HG03469 (cell line): ENCODE data around the gene TGFB1.

Experiments used
- ATAC-seq: cut with Tn5 transposase; IDR thresholded peaks from one replicate; pipeline ENCODE4 v1.9.1; 2021; ENCODE audit warnings: mild to moderate bottlenecking, moderate library complexity, moderate number of reproducible peaks; ENCODE audit not compliant: unreplicated experiment

The TGFB1 gene

GRCh38 chr19:41323023-41323422 lies 30.7 kb downstream of the TGFB1 start:
- ATAC-seq = no peak

DNA sequence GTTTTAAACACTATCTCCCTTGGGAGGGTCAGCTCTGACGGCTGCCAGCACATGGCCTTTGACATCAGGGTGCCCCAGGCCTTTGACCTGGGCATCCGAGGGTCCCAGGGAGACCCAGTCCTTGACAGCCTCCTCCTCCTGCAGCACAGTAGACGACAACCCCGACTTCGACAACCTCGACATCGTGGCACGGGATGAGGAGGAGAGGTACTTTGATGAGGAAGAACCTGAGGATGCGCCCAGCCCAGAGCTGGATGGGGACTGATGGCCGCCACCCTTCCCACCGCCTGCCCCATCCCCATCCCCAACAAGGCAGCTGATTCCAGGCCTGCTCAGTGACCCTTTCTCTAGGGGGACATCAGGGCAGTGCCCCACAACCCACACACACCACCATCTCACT lies 31.3 kb downstream of the TGFB1 start:
- no peak for ATAC-seq

DNA sequence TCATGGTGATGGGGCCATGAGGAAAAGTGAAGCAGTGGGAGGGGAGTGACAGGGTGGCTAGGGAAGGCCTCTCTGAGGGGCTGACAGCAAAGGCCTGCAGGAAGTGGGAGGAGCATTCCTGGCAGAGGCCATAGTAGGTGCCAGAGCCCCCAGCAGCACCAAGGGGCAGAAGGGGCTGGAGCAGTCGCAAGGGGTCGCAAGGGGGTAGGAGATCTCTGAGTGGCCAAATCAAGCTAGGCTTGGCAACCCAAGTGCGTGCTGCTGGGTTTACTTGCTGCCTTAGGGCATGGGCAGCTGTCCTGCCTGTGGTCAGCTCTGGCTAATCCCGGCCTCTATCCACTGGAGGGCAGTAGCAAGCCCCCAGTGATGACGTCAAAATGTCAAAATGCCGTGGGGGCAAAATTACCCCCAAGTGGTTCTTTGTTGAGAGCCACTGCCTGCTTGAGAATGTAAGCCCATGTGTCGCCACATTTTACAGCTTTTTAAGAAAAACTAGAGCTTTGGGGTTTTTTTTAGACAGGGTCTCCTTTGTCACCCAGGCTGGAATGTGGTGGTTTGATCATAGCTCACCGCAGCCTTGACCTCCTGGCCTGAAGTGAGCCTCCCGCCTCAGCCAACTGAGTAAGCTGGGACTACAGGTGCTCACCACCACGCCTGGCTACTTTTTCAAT lies 32.0 kb downstream of the TGFB1 start:
- no peak for ATAC-seq

DNA sequence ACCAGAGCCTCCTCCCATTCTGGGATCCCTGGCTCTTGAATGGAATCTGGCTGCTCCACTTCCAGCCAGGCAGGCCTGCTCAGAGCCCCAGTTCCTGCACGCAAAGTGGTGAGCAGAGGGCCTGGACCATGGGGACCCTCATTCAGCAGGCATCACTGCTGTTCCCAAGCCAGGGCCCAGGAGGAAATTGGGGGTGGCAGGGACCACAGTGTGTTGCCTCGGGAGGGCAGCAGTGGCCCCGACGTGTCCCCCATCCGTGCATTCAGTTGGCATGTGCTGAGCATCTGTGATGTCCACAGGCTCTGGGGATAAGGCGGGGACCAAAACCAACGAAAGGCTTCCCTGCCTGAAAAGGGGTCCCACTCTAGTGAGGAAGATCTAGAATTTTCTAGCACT lies 32.5 kb downstream of the TGFB1 start:
- no peak for ATAC-seq

DNA sequence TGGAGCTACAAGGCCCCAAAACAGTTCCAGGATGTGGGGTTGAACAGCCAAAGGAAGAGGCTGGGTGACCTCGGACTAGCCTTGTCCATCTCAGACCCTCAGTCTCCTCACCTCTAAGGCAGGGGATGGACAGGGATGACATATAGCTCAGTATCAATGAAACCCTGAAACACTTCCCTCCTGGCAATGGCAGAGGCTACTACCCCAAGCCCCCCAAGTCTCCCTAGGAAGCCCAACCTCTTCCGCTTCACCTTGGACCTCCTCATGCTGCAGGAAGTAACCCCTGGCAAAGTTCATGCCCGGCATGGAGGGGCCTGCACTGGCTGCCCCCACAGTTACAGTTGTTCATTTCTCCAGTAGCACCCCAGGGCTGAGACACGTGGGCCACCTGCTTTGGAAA lies 33.2 kb downstream of the TGFB1 start:
- no peak for ATAC-seq

DNA sequence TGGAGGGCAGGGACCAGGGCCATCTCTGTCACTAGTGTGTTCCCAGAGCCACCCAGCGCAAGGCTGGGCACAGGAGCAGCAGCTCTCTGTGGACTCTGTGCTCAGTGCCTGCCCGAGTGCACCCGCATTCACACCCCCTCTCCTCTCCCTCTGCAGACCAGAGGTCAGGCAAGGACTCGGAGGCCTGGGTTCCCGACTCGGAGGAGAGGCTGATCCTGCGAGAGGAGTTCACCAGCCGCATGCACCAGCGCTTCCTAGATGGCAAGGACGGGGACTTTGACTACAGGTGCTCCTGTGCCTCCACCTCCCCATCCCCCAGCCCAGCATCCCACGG lies 33.6 kb downstream of the TGFB1 start:
- ATAC-seq = no peak

DNA sequence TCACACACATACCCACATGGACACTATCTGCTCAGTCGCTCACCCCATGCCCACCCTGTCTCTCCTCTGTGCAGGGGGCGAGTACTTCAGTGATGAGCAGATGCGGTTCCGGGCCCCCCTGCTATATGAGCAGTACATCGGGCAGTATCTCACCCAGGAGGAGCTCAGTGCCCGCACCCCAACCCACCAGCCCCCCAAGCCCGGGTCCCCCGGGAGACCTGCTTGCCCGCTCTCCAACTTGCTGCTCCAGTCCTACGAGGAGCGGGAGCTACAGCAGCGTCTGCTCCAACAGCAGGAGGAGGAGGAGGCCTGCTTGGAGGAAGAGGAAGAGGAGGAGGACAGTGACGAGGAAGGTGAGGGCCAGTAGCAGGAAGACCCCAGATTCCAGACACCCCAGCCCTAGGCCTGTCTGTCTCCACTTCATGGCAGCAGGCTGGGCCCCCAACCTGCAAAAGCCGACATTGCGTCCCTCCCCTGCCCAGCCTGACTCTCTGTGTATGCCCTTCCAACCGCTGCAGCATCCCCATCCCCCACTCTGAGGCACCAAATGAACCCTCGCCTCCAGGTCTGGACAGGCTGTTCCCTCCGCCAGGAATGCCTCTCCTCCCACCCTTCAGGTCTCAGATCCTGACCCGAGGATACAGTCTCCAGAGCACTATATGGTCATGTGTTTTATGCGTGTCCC lies 34.1 kb downstream of the TGFB1 start:
- no peak for ATAC-seq

GRCh38 chr19:41318696-41319499 lies 34.8 kb downstream of the TGFB1 start:
- no peak for ATAC-seq

- ATAC-seq = no peak
Observed at GRCh38 chr19:41316306-41316920, 37.3 kb downstream of the TGFB1 start.

DNA sequence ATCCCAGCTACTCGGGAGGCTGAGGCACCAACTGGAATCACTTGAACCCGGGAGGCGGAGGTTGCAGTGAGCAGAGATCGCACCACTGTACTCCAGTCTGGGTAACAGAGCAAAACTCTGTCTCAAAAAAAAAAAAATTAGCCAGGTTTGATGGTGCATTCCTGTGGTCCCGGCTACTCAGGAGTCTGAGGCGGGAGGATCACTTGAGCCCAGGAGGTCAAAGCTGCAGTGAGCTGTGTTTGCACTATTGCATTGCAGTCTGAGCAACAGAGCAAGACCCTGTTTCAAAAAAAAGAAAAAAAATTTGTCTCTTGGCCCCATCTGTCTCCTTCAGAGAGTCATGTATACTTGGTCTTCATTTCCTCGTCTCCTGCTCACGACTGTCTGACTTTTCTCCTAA lies 42.1 kb downstream of the TGFB1 start:
- no peak for ATAC-seq

GRCh38 chr19:41311072-41311471 lies 42.6 kb downstream of the TGFB1 start:
- no peak for ATAC-seq

- ATAC-seq = no peak
Observed at GRCh38 chr19:41310033-41310831, 43.5 kb downstream of the TGFB1 start, which contains the start of gene CCDC97. TSS of gene CCDC97 (plus strand) at chr19:41310172. CDS start at chr19:41310311, 139 bp downstream.

DNA sequence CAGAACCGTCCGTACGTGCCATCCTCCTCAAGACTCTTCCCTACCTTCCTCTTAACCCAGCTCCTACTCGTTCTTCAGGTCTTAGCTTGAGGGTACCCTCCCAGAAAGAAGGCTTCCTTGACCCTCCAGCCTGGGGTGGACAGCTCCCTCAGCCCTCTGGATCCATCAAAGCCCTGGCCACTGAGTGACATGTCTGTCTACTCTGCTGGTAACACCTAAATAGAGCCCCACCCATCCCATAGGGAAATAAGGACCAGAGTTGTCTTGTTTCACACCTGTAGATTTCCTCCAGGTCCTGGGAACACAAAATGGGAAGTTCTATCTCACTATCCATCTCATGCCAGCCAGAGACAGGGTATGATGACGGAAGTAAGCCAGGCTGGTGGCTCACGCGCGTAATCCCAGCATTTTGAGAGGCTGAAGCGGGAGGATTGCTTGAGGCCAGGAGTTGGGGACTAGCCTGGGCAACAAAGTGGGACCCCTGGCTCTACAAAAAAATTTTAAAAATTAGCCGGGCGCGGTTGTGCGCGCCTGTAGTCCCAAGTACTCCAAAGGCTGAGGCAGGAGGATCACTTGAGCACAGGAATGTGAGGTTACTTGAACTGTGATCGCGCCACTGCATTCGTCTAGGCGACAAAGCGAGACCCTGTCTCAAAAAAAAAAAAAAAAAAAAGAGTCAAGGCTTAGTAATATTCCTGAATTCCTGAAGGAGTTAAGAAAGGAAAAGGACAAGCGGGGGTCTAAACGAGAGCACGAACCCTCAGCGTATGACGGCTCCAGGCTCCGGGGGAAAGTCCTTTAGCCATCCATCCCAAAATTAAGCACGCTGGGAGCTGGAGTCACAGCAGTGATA lies 44.3 kb downstream of the TGFB1 start:
- no peak for ATAC-seq

DNA sequence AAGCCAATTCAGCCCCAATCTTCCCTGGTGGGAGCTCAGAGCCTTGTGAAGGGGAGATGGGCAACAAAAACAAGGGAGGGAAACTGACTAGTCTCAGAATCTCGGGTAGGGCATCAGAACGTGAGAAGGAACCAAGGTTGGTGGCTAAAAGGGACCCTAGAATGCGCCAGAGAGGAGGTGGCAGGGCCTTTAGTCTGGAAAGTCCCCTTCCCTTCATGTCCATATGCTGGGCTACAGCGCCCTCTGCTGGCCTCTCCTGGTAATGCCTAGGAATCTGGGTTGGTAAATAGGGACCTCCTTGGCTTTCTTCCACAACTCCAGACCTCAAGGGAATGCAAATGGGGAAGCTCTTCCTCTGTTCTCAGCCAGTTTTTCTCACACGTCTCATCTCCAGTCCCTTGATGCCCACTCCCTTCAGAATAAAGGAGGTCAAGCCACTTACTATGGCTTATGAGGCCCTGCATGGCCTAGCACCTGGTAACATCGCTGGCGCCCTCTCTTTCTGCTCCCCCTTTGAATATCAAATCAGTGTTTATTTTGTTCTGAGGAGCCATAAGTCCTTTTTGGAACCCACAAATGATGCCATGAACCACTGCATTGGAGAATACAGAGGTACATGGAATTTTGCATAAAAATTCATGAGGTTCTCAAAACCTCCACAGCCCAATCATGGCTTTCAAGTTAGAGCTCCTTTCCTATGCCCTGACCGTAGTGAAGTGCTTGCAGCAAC lies 45.1 kb downstream of the TGFB1 start:
- ATAC-seq = no peak

DNA sequence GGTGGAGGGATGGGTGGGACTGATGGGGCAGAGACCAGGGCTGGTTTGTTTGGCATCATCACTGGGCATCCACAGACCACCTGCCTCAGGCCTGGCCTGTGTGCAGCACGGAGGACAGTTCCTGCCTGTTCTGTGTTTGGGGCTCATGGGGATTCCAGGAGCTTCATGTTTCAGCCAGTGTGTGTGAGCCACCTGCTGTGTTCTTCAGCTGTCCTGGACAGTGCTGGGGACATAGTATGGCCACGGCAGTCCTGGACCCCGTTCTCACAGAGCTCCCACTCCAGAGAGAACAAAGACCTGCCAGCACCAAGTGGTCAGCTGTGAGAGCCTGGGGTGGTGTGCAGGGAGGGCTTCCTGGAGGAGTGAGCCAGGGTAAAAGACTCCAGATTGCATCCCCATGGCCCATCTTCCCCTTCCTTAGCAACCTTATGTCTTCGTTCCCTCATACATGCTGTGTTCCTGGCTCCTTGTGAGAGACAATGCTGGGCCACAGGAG lies 45.7 kb downstream of the TGFB1 start:
- no peak for ATAC-seq

GRCh38 chr19:41307090-41307875 lies 46.4 kb downstream of the TGFB1 start:
- no peak for ATAC-seq

- ATAC-seq = no peak
Observed at GRCh38 chr19:41305927-41306793, 47.6 kb downstream of the TGFB1 start.
